GM19438 (cell line): ENCODE results near the gene CHML.

Source experiments
- ATAC-seq: cut with Tn5 transposase; IDR thresholded peaks from one replicate; pipeline ENCODE4 v1.9.1; 2021; ENCODE audit warnings: low read depth; ENCODE audit not compliant: unreplicated experiment

Gene CHML

DNA sequence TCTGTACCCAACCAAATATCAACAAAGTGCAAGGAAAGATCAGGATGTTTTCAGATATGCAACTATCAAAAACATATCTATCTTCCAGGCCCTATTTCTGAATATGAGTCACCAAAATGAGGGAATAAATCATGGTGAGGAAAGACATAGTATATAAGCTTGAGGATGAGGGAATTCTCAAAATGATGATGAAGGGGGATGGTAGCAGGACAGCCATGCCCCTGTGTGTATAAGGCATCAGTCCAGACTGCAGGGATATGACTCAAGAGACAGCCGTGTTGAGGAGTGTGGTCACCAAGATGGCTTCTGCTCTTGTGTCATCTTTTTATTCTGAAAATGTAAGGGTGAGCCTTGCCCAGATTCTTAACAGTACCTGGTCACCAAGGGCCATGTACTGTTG lies 7.5 kb upstream of the CHML start:
- ATAC-seq, result no peak

DNA sequence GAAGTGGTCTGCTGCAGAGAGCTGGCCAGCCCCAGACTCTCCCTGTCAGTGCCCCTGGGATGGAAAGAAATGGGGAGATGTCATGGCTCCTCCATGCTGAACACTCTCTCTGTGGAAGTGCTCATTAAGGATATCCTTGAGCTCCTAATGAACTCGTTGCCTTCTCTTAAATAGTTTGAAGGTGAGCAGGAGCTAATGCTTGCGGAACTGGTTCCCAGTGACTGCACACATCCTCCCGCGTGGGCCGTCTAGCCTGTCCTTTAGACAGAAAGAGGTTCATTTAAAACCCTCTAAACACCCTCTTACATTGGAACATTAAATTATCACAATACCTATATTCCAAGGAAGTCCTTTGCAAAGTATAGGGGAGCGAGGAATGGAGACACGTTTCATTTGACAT lies 6.0 kb upstream of the CHML start:
- ATAC-seq, result no peak

DNA sequence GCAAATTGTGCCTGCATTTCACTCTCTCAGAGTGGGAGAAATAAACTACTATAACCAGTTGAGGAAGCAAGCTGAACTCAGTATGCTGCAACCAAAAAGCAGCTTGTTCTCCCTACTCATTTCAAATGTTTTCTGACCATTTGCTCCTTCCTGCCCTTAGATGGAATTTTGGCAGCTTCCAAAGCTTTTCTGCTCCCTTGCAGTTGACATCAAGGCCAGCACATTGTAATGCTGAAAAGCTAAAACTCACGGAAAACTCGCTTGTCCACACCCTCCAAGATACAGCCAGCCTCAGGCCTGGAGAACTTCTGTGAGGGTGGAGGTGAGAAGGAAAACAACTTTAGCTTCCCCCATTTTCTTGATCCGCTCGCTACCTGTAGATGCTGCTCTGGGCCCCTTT lies 5.0 kb upstream of the CHML start:
- no peak for ATAC-seq

DNA sequence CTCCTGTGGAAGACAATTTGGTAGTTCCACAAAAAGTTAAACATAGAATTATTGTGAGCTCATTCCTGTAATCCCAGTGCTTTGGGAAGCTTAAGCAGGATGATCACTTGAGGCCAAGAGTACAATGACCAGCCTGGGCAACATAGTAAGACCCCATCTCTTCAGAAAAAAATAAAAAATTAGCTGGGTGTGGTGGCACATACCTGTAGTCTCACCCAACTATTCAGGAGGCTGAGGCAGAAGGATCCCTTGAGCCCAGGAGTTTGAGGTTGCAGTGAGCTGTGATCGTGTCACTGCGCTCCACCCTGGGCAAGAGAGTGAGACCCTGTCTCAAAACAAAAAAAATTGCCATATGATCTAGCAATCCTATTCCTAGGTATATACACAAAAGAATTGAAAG lies 4.1 kb upstream of the CHML start:
- no peak for ATAC-seq

DNA sequence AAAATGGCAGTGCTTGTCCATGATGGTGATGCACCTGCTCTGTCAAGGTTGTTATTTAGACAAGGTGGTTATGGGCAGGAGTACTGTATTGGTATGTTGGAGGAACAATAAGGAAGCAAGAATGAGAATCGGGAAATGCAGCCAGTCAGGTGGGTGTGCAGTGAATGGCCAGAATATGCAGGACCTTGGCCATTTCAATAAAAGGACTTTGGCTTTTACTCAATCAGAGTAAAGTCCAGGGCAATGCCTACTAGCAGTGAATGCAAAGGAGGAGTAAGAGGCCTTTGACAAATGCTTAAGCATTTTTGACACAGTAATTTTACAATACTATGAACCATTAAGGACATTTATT lies 2.4 kb upstream of the CHML start:
- ATAC-seq, result no peak

DNA sequence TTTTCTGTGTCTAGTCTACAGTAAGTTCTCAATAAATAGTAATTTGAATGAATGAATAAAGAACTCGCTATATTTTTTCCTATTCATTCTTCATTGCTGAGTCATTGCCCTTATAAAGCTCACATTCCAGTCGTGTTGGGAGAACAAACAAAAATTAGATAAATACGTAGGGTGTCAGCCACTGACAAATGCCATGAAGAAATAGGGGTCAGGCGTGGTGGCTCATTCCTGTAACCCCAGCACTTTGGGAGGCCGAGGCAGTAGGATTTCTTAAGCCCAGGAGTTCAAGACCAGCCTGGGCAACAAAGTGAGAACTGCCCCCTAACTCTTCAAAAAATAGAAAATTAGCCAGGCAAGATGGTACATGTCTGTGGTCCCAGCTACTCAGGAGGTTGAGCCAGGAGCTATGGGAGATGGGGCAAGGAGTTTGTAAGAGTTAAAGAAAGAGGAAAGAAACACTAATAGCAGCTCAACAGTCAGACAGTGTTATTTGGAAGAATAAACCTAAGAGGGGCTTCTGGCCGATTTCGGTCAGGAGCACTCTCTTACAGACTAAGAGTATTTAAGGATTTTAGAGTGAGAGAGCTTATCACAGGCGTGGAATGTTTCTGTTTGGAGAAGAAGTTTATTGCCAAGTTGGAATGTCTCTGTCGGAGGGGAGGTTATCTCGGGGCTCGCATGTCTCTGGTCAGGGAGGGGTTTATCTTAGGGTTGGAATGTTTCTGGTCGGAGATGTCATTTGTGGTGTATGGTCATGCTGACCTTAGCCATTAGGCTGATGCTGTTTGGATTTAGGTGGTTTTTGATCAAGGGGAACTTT lies 1.8 kb upstream of the CHML start:
- no peak for ATAC-seq

GRCh38 chr1:241640867-241641622 lies 876 bp upstream of the CHML start:
- ATAC-seq, result no peak

DNA sequence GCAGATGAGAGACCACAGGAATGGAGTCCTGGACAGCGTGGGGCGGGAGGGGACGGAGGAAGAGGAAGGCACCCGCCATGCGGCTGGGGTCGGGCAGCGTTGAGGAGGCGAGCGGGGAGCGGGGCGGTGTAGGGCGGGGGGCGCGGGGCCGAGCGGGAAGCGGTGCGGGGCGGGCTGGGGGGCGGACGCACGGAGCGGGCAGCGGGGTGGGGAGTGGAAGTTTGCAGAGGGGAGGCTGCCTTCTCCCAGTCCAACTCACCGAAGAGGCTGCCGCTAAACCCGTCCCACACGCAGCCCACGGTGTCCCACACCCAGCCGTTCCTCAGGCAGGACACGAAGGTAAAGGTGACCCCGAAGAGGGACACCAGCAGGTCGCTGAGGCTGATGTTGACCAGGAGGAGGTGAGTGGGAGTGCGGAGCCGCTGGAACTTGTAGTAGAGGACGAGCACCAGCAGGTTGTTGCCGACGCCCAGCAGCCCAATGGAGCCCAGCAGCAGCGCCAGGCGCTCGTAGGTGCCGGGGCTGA lies 483 bp downstream of the CHML start:
- peak; percentile 52 for ATAC-seq

DNA sequence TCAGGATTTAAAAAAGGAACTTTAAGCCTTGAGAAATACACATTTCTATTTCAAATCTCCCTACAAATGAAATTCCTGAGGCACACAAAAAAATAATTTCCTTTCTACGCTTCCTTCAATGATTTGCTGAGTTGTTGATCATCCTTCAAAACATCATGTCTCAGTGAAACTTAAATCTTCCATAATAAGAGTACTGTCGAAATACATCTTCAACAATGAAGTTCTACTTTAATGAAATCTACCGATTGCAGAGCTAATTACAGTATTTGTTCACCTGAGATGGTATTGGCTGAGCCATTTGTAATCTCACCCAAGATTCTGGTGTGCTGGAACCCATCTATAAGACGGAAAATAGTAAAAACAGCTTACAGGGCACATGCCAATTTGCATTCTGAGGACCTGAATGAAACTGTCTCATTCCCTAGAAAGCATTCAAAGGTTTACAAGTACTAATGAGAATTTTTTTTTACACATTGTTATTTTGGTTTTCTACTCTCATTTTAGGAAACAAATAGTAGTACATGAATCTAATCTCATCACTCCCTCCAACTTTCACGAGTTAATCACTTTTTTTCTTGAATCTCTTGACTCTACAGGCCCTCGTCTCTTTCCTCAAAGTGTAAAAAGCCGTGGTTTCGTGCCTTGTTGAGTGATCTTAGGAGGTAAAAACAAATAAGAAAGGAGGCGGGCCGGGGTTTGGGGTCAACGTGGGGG lies 1.1 kb downstream of the CHML start:
- ATAC-seq, result no peak

- no peak for ATAC-seq
These were observed 2.0 kb downstream of the CHML start for GRCh38 chr1:241638099-241638682.

GRCh38 chr1:241637604-241638003 lies 2.6 kb downstream of the CHML start:
- ATAC-seq, result no peak

DNA sequence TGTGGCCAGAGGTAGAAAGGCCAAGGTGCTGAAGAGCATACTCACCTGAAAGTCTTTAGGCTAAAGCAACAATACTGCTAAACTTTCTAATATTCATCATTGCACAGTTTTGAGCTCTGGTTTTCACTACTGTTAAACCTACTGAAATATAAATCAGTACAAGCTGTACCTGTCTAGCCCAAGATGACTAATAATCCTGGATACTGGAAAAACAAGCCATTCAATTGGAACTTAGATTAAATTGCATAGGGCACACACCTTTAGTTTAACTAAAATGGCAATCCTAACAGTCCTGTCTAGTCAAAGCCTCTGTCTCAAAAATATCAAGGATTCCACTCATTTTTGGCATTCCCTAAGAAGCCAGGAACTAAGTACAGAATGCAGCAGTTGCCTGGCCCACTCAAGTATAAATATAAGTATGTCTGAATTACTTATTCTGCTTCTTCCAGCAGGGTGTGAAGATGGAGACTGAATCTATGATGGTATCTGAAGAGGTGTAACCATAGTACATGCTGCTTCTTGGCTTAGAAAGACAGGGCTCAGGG lies 3.1 kb downstream of the CHML start:
- ATAC-seq, result no peak

DNA sequence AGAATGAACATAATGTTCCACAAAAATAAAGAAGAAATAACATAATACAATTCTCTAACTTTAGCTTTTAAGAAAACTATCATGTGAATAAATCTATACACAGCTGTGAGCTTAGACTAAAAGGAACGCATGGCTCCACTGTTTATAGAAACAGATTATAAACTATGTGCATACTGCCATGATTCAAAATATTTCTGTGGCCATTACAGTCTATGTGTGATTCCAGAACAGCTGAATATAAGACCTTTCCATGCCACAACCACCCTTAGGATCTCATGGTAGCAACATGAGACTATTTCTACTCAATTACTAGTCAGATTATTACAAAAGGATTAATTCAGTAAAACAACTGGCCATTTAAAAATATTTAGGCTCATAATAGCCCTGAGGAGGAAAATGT lies 3.9 kb downstream of the CHML start:
- no peak for ATAC-seq

GRCh38 chr1:241635556-241636152 lies 4.5 kb downstream of the CHML start:
- ATAC-seq, result no peak

DNA sequence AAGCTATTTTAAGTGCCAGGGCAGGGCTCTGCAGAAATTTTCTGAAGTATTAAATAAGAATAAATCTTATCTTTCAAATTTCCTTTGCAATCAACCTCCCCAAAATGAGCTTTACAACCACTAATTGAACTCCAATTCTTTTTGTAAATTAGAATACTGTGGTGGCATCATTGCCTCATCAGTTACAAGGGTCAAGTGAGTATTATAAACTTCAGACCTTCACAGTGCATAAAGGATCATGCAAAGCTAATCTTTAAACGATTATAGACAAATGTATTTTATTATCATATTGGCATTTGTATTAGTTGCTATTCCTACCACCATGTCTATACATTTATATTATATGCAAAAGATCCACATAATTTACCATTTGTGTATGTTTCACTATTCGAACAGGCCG lies 7.2 kb downstream of the CHML start:
- ATAC-seq, result no peak

DNA sequence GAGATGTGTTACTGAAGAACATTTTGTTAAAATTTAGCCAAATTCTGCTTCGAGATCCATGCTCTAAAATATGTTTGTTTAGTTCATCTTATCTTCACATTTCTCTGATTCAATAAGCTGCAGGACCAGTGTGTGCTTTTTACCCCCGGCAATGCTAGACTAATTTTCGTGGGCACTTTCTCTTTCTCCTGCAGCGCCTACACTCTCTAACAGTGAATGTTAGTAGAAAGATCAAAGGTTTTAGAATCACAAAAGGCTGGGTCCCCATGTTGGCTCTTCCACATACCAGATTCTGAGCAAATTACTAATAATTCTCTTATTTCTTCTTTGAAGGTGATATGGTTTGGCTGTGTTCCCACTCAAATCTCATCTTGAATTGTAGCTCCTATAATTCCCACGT lies 8.5 kb downstream of the CHML start:
- no peak for ATAC-seq

GRCh38 chr1:241630899-241631298 lies 9.3 kb downstream of the CHML start:
- no peak for ATAC-seq

GRCh38 chr1:241630476-241630875 lies 9.7 kb downstream of the CHML start:
- ATAC-seq, result no peak

DNA sequence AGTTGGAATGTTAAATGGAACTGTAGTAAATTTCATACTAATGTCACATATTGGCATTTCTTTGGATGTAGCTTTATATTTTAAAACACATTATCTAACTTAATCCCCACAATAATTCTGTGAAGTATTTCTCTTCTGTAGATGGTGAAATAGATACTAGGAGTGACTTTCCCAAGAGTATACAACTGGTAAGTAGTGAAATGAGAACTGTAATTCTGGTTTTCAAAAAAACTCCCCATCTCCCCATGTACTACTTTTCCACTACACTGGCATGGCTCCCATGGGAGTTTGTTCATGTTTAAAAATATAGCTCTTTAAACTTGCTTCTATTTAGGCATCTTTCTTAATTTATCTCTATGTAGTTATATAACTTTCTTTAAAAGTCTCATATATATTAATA lies 10.2 kb downstream of the CHML start:
- no peak for ATAC-seq
